Osteoblast (primary cell): ENCODE measurements around the gene UBE2E1. TPM values are rescaled to one million over a fixed set of nuclear protein-coding genes. Genes with fewer than 3 reads are reported as not detected.

Experiments
- DNase-seq: peaks from one replicate; pipeline ENCODE4 v3.0.0; 2011; ENCODE audit warnings: low spot score, mixed read lengths; ENCODE audit not compliant: insufficient read length; ENCODE audit errors: missing footprints
- H2AFZ ChIP-seq: 2 replicates; pipeline ENCODE4 v1.6.0; 2011; ENCODE audit warnings: mild to moderate bottlenecking, low read length
- H3K27ac ChIP-seq: 2 replicates; pipeline ENCODE4 v1.5.1; 2011; ENCODE audit warnings: mild to moderate bottlenecking, low read depth, low read length, moderate library complexity
- H3K27me3 ChIP-seq: 2 replicates; pipeline ENCODE4 v1.6.0; 2012; ENCODE audit warnings: mild to moderate bottlenecking, control low read depth, inconsistent platforms, low read length, moderate library complexity; ENCODE audit not compliant: insufficient read depth
- H3K36me3 ChIP-seq: 2 replicates; pipeline ENCODE4 v1.5.1; 2011; ENCODE audit warnings: mild to moderate bottlenecking, low read length, control low read depth, moderate library complexity; ENCODE audit not compliant: insufficient read depth
- H3K4me1 ChIP-seq: 2 replicates; pipeline ENCODE4 v1.5.1; 2011; ENCODE audit warnings: mild to moderate bottlenecking, low read length, control low read depth, moderate library complexity; ENCODE audit not compliant: insufficient read depth
- H3K4me2 ChIP-seq: 2 replicates; pipeline ENCODE4 v1.6.0; 2011; ENCODE audit warnings: mild to moderate bottlenecking, low read length; ENCODE audit not compliant: insufficient read depth
- H3K4me3 ChIP-seq: fragments of 200-600 bp; sonication (generic); 3 replicates; pipeline ENCODE4 v1.5.1; 2012; ENCODE audit warnings: mild to moderate bottlenecking, low read length, inconsistent platforms; ENCODE audit not compliant: insufficient read depth
- H3K79me2 ChIP-seq: 2 replicates; pipeline ENCODE4 v1.6.0; 2012; ENCODE audit warnings: mild to moderate bottlenecking, low read length, control low read depth, inconsistent platforms; ENCODE audit not compliant: insufficient read depth
- H3K9me3 ChIP-seq: 2 replicates; pipeline ENCODE4 v1.5.1; 2011; ENCODE audit warnings: low read depth, low read length, control low read depth
- H4K20me1 ChIP-seq: 2 replicates; pipeline ENCODE4 v1.6.0; 2012; ENCODE audit warnings: mild to moderate bottlenecking, low read length, control low read depth; ENCODE audit not compliant: insufficient read depth
- total RNA-seq: library from RNA; depleted of rRNA; stranded (reverse); fragments of >200 nt; gene quantifications from 2 replicates; pipeline ENCODE4 v1.2.3, GENCODE V29; 2012
- TF ChIP-seq, protein P1 (sequence below): IDR thresholded peaks from 2 replicates; pipeline ENCODE4 v1.5.1; 2011; ENCODE audit warnings: mild to moderate bottlenecking, low read depth, low read length, moderate library complexity; ENCODE audit errors: extremely low read depth

The UBE2E1 gene
- total RNA-seq, 1 donor, result 98.1 TPM

- H3K4me1 ChIP-seq, result peaks cover 3% of the 10 kb centered on the region
- peaks cover 12% of the 10 kb centered on the region for H3K27me3 ChIP-seq
- no peaks in the 10 kb centered on the region for H3K79me2 ChIP-seq
- TF ChIP-seq, protein P1, sequence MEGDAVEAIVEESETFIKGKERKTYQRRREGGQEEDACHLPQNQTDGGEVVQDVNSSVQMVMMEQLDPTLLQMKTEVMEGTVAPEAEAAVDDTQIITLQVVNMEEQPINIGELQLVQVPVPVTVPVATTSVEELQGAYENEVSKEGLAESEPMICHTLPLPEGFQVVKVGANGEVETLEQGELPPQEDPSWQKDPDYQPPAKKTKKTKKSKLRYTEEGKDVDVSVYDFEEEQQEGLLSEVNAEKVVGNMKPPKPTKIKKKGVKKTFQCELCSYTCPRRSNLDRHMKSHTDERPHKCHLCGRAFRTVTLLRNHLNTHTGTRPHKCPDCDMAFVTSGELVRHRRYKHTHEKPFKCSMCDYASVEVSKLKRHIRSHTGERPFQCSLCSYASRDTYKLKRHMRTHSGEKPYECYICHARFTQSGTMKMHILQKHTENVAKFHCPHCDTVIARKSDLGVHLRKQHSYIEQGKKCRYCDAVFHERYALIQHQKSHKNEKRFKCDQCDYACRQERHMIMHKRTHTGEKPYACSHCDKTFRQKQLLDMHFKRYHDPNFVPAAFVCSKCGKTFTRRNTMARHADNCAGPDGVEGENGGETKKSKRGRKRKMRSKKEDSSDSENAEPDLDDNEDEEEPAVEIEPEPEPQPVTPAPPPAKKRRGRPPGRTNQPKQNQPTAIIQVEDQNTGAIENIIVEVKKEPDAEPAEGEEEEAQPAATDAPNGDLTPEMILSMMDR, result no peak
- no peak overlapping the region for H3K4me2 ChIP-seq
- H3K36me3 ChIP-seq, result no peaks in the 10 kb centered on the region
- no peak overlapping the region for H3K4me3 ChIP-seq
- no peak for DNase-seq
- no peak overlapping the region for H3K27ac ChIP-seq
- no peaks in the 10 kb centered on the region for H4K20me1 ChIP-seq
- H2AFZ ChIP-seq, result no peak overlapping the region
- no peaks in the 10 kb centered on the region for H3K9me3 ChIP-seq
Measured at GRCh38 chr3:23940775-23941174, 135.0 kb downstream of the UBE2E1 start.

Other genes starting within 250 kb of the UBE2E1 start
- gene NKIRAS1, start 111.0 kb downstream of the UBE2E1 start, total RNA-seq, result 11.9 and 14.7 TPM in 2 replicates
- 1,871 and 2,086 TPM in 2 replicates for gene RPL15, start 111.2 kb downstream of the UBE2E1 start, total RNA-seq
- 70.6 and 77.5 TPM in 2 replicates for gene NR1D2, start 139.3 kb downstream of the UBE2E1 start, total RNA-seq